Spleen (tissue), 11 donors: ENCODE data around the gene ADIPOR2. TPM values are rescaled to one million over a fixed set of nuclear protein-coding genes. Genes with fewer than 3 reads are reported as not detected.

Experiments used
- DNase-seq: peaks from one replicate; pipeline ENCODE4 v3.0.0-alpha.2; 2020
- H3K27ac ChIP-seq, 8 donors: fragments of 200-600 bp; sonication (generic) in 7 of 8; 1 replicate in 4 of 8; 2 replicates in 4 of 8; pipeline versions ENCODE4 v1.5.0 to v1.8.0; 2016 to 2021; ENCODE audit warnings: inconsistent platforms in 4 of 8, mild to moderate bottlenecking in 4 of 8, moderate library complexity in 1 of 8
- H3K27me3 ChIP-seq, 7 donors: fragments of 200-600 bp; sonication (generic) in 6 of 7; replicated peaks in 1 of 7; 1 replicate in 4 of 7; 2 replicates in 3 of 7; pipeline versions ENCODE4 v1.5.0 to v1.8.0; 2016 to 2021; ENCODE audit warnings: inconsistent platforms in 3 of 7, mild to moderate bottlenecking in 1 of 7
- H3K36me3 ChIP-seq, 6 donors: fragments of 200-600 bp; sonication (generic) in 5 of 6; 1 replicate in 4 of 6; 2 replicates in 2 of 6; pipeline versions ENCODE4 v1.5.0 to v1.8.0; 2016 to 2021; ENCODE audit warnings: inconsistent platforms in 2 of 6
- H3K4me1 ChIP-seq, 6 donors: fragments of 200-600 bp; sonication (generic) in 5 of 6; 1 replicate in 3 of 6; 2 replicates in 3 of 6; pipeline versions ENCODE4 v1.5.0 to v1.8.0; 2016 to 2021; ENCODE audit warnings: inconsistent platforms in 3 of 6
- H3K4me3 ChIP-seq, 8 donors: fragments of 200-600 bp; sonication (generic) in 7 of 8; 1 replicate in 4 of 8; 2 replicates in 4 of 8; pipeline versions ENCODE4 v1.5.0 to v1.8.0; 2016 to 2021; ENCODE audit warnings: inconsistent platforms in 4 of 8, mild to moderate bottlenecking in 4 of 8, moderate library complexity in 2 of 8
- H3K9me3 ChIP-seq, 8 donors: fragments of 200-600 bp; sonication (generic) in 7 of 8; 1 replicate in 4 of 8; 2 replicates in 4 of 8; pipeline versions ENCODE4 v1.5.0 to v1.8.0; 2016 to 2021; ENCODE audit warnings: inconsistent platforms in 4 of 8
- POLR2A ChIP-seq, 3 donors: fragments of 450-650 bp; IDR thresholded peaks; one replicate each; pipeline ENCODE4 v1.5.1; 2017; ENCODE audit warnings: antibody characterized with exemption in 3 of 3, mild to moderate bottlenecking in 1 of 3
- POLR2AphosphoS5 ChIP-seq, 3 donors: sonication (generic); formaldehyde crosslinking; IDR thresholded peaks; one replicate each; pipeline ENCODE4 v1.5.1; 2017; ENCODE audit warnings: antibody characterized with exemption in 3 of 3
- WGBS, 5 donors: extraction: QIAGEN DNeasy Blood & Tissue Kit in 3 of 5; methylation state at CpG; one replicate each; pipeline versions ENCODE4 v1.1.5 to v1.1.7; 2013 to 2018; 5-methylcytosine and 5-hydroxymethylcytosine counted together
- intact Hi-C: fragments of 100-400 bp; cut with DNase I; formaldehyde crosslinking; loops from one replicate; pipeline ENCODE4 v1.15.0; 2023; ENCODE audit warnings: low total_unique reads
- polyA plus RNA-seq, 3 donors: library from polyadenylated mRNA; stranded (reverse); fragments of 200-250 nt; gene quantifications; one replicate each; pipeline ENCODE4 v1.2.1, GENCODE V29; 2013
- total RNA-seq, 7 donors: library from RNA; depleted of rRNA in 3 of 7; stranded (reverse); fragments of >200 nt in 3 of 7; fragmentation: NEBNext Ultra II Directional in 4 of 7; extraction: Animal tissue kit (Norgen Biotek cat#: 25700) in 4 of 7; gene quantifications; one replicate each; pipeline versions ENCODE4 v1.1.0 to v1.2.1, GENCODE V29; 2016 to 2021
- TF ChIP-seq, protein P1 (sequence below), 11 experiments: fragments of 200-600 bp in 7 of 11; fragments of 450-650 bp in 4 of 11; sonication (generic) in 4 of 11; IDR thresholded peaks in 8 of 11; conservative IDR thresholded peaks in 3 of 11; 1 replicate in 7 of 11; 2 replicates in 4 of 11; pipeline versions ENCODE4 v1.4.0 to v1.8.0; 2016 to 2021; ENCODE audit warnings: antibody characterized with exemption in 11 of 11, inconsistent platforms in 4 of 11, mild to moderate bottlenecking in 1 of 11
- donor health status: healthy with polysubstance abuse.
- donor health status: DM: no; HTN: no; CAD: no; lungs with moderate emphysema.
- donor health status: DM: no; HTN: no; CAD: no.
- donor health status: Bipolar disorder and iron deficiency.
- donor health status: healthy.
- donor health status: DM: no; HTN: no; CAD: no.
- donor health status: DM: yes; HTN: yes; CAD: no.

Gene ADIPOR2
- total and polyA plus RNA-seq, 10 donors, result 12.9 to 43.7 (median 38.8) TPM

GRCh38 chr12:1782215-1782614, 91.3 kb downstream of the ADIPOR2 start:
- Histone ChIP-seq H3K4me1 (peaks cover 0 to 22% (median 2%) of the 10 kb centered on the region in 6 donors), H3K27ac (peak overlapping the region in 1 of 8 donors; percentile 19), H3K4me3 (no peak overlapping the region), H3K9me3 (no peaks in the 10 kb centered on the region), H3K36me3 (peaks cover 0 to 94% (median 33%) of the 10 kb centered on the region in 6 donors), H3K27me3 (no peaks in the 10 kb centered on the region)
- intact Hi-C loops, result no loop called here
- 66 to 79% (median 71%) methylated on average over 2 of the region's 2 CpGs for WGBS, 5 donors
- DNase-seq, result no peak
- TF ChIP-seq POLR2AphosphoS5 (IDR thresholded peaks at IDR 0.05) (no peak), POLR2A (IDR thresholded peaks at IDR 0.05) (no peak)
- TF ChIP-seq, protein P1, sequence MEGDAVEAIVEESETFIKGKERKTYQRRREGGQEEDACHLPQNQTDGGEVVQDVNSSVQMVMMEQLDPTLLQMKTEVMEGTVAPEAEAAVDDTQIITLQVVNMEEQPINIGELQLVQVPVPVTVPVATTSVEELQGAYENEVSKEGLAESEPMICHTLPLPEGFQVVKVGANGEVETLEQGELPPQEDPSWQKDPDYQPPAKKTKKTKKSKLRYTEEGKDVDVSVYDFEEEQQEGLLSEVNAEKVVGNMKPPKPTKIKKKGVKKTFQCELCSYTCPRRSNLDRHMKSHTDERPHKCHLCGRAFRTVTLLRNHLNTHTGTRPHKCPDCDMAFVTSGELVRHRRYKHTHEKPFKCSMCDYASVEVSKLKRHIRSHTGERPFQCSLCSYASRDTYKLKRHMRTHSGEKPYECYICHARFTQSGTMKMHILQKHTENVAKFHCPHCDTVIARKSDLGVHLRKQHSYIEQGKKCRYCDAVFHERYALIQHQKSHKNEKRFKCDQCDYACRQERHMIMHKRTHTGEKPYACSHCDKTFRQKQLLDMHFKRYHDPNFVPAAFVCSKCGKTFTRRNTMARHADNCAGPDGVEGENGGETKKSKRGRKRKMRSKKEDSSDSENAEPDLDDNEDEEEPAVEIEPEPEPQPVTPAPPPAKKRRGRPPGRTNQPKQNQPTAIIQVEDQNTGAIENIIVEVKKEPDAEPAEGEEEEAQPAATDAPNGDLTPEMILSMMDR (IDR thresholded peaks at IDR 0.05 in 8 of 11, conservative IDR thresholded peaks at IDR 0.05 in 3 of 11), result no peak

DNA sequence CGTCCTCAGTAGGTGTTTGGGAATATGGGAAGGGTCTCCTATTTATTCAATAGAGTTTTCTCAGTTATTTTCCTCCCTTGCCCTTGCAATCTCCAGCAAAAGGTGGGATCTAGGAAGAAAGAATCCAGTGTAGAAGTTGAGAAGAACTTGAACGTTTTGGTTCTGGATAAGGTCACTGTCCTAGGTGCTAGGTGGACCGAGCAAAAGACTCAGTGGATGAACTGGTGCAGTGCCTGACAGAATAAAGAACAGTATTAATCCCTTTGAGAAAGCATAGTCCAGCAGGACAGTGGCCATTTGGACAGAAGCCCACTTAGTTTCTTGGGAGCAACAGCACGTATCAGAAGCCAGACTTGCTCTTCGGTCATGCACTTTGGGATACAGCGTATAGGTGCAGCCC, 96.8 kb downstream of the ADIPOR2 start:
- Histone ChIP-seq H3K27ac (no peak overlapping the region), H3K9me3 (no peaks in the 10 kb centered on the region), H3K4me1 (peaks cover 0 to 22% (median 11%) of the 10 kb centered on the region in 6 donors), H3K27me3 (no peaks in the 10 kb centered on the region), H3K36me3 (peaks cover 0 to 57% (median 25%) of the 10 kb centered on the region in 6 donors), H3K4me3 (no peak overlapping the region)
- TF ChIP-seq, protein P1 (IDR thresholded peaks at IDR 0.05 in 8 of 11, conservative IDR thresholded peaks at IDR 0.05 in 3 of 11), result no peak
- TF ChIP-seq POLR2AphosphoS5 (IDR thresholded peaks at IDR 0.05) (no peak), POLR2A (IDR thresholded peaks at IDR 0.05) (no peak)
- intact Hi-C loops, result no loop called here
- DNase-seq, result no peak
- WGBS, 5 donors, result 68 to 95% (median 87%) methylated on average over 6 of the region's 6 CpGs

- DNase-seq, result no peak
- H3K27ac ChIP-seq, result no peak overlapping the region
- WGBS, 5 donors, result 48 to 69% (median 53%) methylated on average over 7 of the region's 7 CpGs
- H3K9me3 ChIP-seq, result no peaks in the 10 kb centered on the region
- H3K4me1 ChIP-seq, result peaks cover under 1 to 30% (median 12%) of the 10 kb centered on the region in 6 donors
- H3K27me3 ChIP-seq, result no peaks in the 10 kb centered on the region
- intact Hi-C loops, result loop anchor here (2.0 to 10.0 kb wide), 2 partner anchors 138 to 244 kb away; no protein-coding TSS in a partner anchor
- H3K4me3 ChIP-seq, result no peak overlapping the region
- TF ChIP-seq, protein P1 (IDR thresholded peaks at IDR 0.05 in 8 of 11, conservative IDR thresholded peaks at IDR 0.05 in 3 of 11), result no peak
- TF ChIP-seq POLR2A (IDR thresholded peaks at IDR 0.05), result no peak
- TF ChIP-seq POLR2AphosphoS5 (IDR thresholded peaks at IDR 0.05), result no peak
- H3K36me3 ChIP-seq, result peaks cover 0 to 30% (median 14%) of the 10 kb centered on the region in 6 donors
These were observed 99.6 kb downstream of the ADIPOR2 start for GRCh38 chr12:1790444-1790843.

DNA sequence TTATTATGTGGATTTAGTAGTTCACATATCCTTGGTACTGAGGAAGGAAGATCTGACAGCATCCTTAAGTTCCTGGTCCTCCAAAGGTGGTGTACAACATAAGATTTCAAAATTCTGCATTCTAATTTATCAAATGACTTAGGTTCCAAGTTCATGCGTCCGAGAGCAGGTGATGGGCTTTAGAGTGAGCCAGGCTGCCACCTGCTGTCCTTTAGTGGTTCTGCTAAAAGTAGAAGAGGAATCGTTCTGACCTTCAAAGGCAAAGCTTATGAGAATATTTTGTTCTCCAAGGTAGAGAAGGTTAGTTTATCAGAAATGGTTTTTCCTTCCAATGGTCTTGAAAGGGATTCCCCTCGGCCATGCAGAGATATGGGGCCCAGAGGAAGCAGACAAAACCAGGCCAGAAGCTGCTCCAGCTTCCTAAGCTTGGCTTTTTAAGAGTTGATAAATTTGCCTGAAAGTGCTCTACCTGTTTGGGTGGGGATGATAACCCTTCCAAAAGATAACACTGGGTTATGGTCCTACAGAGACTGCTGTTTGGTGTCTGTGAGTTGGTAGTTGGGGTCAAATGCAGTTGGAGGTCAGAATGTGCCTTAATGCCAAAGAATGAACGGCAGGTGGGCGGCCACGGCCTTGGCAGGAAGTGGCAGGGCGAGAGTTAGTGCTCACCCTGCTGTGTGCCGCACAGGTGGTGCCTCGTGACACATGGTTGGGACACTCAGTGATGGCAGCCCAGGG, 100.4 kb downstream of the ADIPOR2 start:
- peak overlapping the region in 3 of 8 donors; percentile 12 to 29 (median 16) for H3K27ac ChIP-seq
- peaks cover 6 to 37% (median 18%) of the 10 kb centered on the region in 6 donors for H3K4me1 ChIP-seq
- TF ChIP-seq POLR2A (IDR thresholded peaks at IDR 0.05) (no peak), POLR2AphosphoS5 (IDR thresholded peaks at IDR 0.05) (peak; percentile 15 to 40 (median 17))
- TF ChIP-seq, protein P1 (IDR thresholded peaks at IDR 0.05 in 8 of 11, conservative IDR thresholded peaks at IDR 0.05 in 3 of 11), result peak; percentile 59 to 87 (median 78)
- H3K36me3 ChIP-seq, result peaks cover 0 to 22% (median 9%) of the 10 kb centered on the region in 6 donors
- H3K27me3 ChIP-seq, result no peaks in the 10 kb centered on the region
- peak; percentile 85 for DNase-seq
- intact Hi-C loops, result loop anchor here (2.0 to 10.0 kb wide), 2 partner anchors 138 to 244 kb away; no protein-coding TSS in a partner anchor
- 19 to 29% (median 24%) methylated on average over 10 of the region's 10 CpGs for WGBS, 5 donors
- H3K4me3 ChIP-seq, result no peak overlapping the region
- no peaks in the 10 kb centered on the region for H3K9me3 ChIP-seq
